Esophagus muscularis mucosa (tissue), 4 donors: ENCODE data around the gene COL5A1.

Experiments
- EP300 ChIP-seq: sonication (generic); formaldehyde crosslinking; IDR thresholded peaks from one replicate; pipeline ENCODE4 v1.6.1; 2017; ENCODE audit warnings: antibody characterized with exemption
- POLR2A ChIP-seq: fragments of 450-650 bp; IDR thresholded peaks from one replicate; pipeline ENCODE4 v1.6.1; 2017; ENCODE audit warnings: antibody characterized with exemption, moderate library complexity, mild to moderate bottlenecking, low read depth
- POLR2AphosphoS5 ChIP-seq, 2 donors: sonication (generic); formaldehyde crosslinking; IDR thresholded peaks; one replicate each; pipeline ENCODE4 v1.6.1; 2017; ENCODE audit warnings: antibody characterized with exemption in 2 of 2
- TF ChIP-seq, protein P1 (sequence below), 3 experiments: fragments of 200-600 bp in 2 of 3; fragments of 450-650 bp in 1 of 3; sonication (generic) in 2 of 3; IDR thresholded peaks; one replicate each; pipeline ENCODE4 v1.5.1; 2017 to 2019; ENCODE audit warnings: antibody characterized with exemption in 3 of 3, mild to moderate bottlenecking in 2 of 3, moderate library complexity in 1 of 3

GRCh38 chr9:134712926-134713325 is 71.3 kb downstream of the COL5A1 start:
- TF ChIP-seq POLR2A (no peak), EP300 (no peak), POLR2AphosphoS5 (IDR thresholded peaks at IDR 0.05) (no peak)
- TF ChIP-seq, protein P1, sequence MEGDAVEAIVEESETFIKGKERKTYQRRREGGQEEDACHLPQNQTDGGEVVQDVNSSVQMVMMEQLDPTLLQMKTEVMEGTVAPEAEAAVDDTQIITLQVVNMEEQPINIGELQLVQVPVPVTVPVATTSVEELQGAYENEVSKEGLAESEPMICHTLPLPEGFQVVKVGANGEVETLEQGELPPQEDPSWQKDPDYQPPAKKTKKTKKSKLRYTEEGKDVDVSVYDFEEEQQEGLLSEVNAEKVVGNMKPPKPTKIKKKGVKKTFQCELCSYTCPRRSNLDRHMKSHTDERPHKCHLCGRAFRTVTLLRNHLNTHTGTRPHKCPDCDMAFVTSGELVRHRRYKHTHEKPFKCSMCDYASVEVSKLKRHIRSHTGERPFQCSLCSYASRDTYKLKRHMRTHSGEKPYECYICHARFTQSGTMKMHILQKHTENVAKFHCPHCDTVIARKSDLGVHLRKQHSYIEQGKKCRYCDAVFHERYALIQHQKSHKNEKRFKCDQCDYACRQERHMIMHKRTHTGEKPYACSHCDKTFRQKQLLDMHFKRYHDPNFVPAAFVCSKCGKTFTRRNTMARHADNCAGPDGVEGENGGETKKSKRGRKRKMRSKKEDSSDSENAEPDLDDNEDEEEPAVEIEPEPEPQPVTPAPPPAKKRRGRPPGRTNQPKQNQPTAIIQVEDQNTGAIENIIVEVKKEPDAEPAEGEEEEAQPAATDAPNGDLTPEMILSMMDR (IDR thresholded peaks at IDR 0.05) = no peak
